A172 (cell line): ENCODE data around the gene CUL5. TPM values are rescaled to one million over a fixed set of nuclear protein-coding genes. Genes with fewer than 3 reads are reported as not detected.
"Not testable (repeated sequence)": the region's sequence is repeated elsewhere in the genome, so short reads cannot be mapped to it uniquely, and the experiment has no call there.

ENCODE experiments used
- DNase-seq: peaks from one replicate; pipeline ENCODE4 v3.0.0-alpha.2; 2015; ENCODE audit warnings: low spot score
- total RNA-seq: library from RNA; depleted of rRNA; stranded (reverse); fragments of >200 nt; shearing (Covaris generic); gene quantifications from 2 replicates; pipeline ENCODE4 v1.2.3, GENCODE V29; 2014

Gene CUL5
- total RNA-seq, 1 experiment from 2014 or later, result 34.3 TPM

DNA sequence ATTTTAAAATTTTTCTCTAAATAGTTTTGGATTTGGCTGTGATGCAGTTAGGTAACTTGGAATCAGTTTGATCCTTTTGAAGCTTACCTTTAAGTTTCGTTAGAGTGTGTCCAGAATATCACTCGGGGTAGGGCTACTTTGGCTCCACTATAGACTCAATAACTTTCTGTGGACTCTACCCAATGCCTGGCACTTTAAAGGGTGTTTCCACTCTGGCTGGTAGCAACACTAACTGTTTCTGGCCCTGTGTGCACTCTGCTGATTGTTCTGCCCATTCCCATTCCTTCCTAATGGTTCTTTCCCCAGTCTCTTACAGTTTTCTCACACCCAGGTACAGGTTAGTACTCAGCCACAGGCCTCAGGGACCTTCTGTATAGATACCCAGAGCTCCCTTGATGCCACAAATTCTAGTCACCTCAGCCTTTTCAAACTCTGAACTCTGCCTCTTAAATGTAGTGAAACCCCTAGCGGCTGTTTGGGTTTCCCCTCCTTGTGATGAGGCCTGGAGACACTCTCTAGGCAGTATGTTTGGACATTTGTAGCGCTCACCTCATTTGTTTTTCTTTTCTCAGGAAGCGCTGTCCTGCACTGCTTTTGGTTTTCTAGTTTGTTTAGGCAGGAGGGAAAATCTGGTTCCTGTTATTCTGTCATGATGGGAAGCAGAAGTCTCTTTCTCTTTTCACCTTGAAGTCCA is 16.8 kb downstream of the CUL5 start:
- DNase-seq, result no peak

- DNase-seq, result no peak
These were observed 18.4 kb downstream of the CUL5 start for GRCh38 chr11:108027057-108027456.

DNA sequence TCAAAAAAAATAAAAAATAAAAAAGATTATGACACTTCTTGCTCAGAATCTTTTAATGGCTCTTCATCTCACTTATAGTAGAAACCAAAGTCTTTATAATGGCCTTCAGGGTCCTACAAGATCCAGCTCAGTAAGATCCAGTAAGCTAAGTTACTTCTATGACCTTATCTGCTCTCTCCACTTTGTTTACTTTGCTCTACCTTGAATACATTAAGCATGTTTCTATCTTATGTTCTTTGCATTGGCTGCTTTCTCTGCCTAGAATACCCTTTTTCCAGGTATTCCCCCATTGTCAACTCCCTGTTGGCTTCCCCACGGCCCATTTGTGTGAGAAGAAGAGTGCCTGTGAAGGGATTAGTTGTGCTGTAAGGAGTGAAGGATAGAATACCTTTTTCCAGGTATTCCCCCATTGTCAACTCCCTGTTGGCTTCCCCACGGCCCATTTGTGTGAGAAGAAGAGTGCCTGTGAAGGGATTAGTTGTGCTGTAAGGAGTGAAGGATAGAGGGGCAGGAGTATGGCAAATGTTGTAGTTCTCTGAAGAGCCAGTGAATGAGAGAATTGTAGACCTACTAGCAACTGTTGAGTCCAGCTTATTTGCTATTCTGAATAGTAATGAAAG is 20.2 kb downstream of the CUL5 start:
- not testable (repeated sequence) for DNase-seq

DNA sequence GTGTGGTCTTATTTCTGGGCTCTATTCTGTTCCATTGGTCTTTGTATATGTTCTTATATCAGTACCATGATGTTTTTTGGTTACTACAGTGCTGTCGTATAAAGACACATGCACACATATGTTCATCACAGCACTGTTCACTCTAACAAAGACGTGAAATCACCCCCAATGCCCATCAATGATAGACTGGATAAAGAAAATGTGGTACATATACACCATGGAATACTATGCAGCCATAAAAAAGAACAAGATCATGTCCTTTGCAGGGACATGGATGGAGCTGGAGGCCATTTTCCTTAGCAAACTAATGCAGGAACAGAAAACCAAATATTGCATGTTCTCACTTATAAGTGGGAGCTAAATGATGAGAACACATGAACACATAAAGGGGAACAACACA is 22.9 kb downstream of the CUL5 start:
- DNase-seq, result not testable (repeated sequence)

DNA sequence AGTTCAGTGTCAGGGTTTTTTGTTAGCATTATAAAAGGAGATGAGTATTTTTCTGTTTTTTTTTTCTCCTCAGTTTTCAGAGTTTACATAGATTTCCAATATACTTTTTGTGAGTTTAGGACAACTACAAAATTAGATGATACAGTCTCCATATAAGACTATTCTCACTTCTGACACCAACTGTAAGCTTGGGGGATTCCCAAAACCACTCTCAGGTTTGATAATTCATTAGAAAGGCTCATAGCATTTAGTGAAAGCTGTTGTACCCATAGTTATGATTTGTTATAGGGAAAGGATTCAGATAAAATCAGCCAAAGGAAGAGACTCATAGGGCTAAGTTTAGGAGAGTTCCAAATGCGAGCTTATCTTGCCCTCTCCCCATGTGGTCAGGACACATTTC is 24.1 kb downstream of the CUL5 start:
- no peak for DNase-seq

DNA sequence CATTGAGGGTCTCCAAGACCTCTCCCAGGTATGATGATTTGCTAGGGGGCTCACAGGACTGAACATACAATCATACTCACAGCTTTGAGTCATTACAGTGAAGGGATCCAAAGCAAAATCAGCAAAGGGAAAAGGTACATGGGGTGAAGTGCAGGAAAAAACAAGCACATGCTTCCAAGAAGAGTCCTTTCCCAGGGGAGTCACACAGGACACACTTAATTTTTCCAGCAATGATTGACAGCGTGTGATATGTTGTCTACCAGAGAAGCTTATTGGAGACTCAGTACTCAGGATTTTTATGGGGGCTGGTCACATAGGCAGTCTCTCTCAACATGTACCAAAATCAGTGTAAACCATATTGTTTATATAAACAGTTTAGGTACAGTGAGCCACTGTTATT is 25.3 kb downstream of the CUL5 start:
- DNase-seq, result no peak

DNA sequence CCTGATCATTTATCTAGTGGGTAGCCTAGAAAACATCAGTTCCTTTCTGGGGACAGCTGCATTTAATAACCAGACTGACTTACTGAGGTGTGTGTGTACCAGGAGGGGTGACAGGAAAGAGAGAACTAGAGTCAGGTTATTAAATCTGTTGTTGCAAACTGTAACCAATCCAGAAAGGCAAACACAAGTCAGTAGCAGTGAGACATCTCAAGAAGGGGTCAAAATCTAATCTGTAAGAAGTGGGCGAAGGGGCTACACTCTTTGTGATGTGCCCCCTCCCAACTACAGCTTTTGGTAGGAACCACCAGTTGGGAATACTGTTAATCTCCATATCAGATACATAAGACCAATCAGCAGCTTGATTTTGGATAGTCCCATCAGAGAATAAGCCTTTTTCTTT is 26.3 kb downstream of the CUL5 start:
- DNase-seq, result no peak

DNA sequence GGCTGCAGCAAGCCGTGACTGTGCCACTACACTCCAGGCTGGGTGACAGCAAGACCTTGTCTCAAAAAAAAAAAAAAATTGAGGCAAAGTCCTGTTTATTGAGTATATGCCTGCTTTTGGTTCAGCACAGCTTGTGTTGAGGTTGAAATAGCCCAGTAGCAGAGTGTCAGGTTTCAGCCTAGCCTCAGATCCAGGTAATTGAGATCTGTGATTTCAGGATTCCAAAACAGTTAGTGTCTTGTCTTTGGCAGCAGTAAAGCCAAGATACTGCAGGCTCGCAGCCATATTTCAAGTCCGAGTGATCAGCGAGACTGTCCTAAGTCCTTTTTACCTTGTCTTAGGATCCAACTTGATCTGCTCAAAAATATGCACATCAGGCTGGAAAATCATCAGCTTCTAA is 27.0 kb downstream of the CUL5 start:
- no peak for DNase-seq

GRCh38 chr11:108037211-108037610 is 28.5 kb downstream of the CUL5 start:
- DNase-seq, result no peak

DNA sequence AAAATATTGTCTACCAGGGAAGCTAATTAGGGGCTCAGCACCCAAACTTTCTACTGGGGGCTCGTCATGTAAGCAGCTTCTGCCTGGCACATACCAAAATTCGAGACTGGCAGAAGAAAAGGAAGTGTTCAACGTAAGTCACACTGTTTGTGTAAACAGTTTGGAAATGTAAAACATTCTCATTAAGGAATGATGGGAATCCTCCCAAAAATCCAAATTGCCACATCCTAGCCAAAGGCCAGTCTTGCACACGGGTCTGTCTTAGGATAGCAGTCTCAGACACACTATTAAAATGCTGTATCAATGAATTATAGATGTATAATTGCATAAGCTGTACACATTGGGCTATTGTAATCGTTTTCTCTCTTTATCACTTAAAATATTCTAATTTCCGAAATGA is 28.9 kb downstream of the CUL5 start:
- DNase-seq, result no peak

- DNase-seq, result no peak
These were observed 39.6 kb downstream of the CUL5 start for GRCh38 chr11:108048269-108048668.

DNA sequence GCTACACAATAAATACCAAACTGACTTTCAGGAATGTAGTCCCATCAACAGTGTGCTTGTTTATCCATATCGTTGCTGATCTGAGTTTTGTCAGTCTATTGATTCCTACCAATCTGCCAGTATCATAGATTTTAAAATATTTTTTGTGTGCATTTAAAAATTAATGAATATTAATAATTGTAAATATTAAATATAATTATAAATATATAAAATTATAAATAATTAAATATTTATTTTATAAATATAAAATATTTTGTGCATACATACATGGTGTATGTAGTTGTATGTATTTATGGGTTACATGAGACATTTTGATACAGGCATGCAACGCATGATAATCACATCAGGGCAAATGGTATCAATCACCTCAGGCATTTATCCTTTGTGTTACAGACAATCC is 53.6 kb downstream of the CUL5 start:
- no peak for DNase-seq

GRCh38 chr11:108063410-108063809 is 54.7 kb downstream of the CUL5 start:
- DNase-seq, result no peak

DNA sequence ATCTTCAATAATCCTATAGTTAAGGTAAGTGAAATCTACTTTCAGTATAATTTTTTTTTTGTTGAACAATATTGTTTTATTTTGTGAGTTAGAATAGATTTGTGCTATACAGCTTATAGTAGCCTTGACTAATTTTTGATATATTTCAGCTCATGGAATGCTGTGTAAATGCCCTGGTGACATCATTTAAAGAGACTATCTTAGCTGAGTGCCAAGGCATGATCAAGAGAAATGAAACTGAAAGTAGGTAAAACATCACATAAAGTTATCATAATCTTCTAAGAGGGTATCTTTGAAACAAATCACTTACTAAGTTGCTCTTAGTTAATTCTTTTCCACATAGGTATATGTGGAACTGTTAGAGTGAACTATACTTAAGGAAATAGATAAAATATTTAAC is 61.2 kb downstream of the CUL5 start:
- DNase-seq, result no peak

DNA sequence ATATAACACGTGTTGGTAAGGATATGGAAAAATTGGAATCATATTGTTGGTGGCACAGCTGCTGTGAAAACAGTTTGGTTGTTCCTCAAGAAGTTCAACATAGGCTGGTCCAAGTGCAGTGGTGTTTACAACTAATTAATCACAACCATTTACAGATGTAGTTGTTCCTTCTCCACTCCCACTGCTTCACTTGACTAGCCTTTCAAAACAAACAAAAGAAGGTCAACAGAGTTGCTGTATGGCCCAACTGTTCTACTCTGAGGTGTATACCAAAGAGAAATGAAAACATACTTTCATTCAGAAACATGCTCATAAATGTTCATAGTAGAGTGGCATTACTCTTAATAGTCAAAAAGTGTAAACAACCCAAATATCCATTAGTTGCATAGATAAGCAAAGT is 76.1 kb downstream of the CUL5 start:
- DNase-seq, result no peak

- no peak for DNase-seq
These were observed 77.0 kb downstream of the CUL5 start for GRCh38 chr11:108085672-108086071.

DNA sequence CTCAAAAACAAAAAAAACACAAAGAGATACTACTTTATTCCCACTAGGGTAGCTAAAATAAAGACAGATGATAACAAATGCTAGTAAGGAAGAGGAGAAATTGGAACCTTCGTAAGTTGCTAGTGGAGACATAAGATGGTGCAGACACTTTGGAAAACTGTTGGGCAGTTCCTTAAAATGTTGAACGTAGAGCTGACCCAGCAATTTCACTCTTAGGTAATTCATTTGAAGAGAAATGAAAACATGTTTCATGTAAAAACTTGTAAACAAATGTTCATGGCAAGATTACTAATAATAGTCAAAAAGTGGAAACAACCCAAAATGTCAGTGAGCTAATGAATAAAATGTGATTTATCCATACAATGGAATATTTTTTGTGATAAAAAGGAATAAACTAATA is 83.4 kb downstream of the CUL5 start:
- no peak for DNase-seq

DNA sequence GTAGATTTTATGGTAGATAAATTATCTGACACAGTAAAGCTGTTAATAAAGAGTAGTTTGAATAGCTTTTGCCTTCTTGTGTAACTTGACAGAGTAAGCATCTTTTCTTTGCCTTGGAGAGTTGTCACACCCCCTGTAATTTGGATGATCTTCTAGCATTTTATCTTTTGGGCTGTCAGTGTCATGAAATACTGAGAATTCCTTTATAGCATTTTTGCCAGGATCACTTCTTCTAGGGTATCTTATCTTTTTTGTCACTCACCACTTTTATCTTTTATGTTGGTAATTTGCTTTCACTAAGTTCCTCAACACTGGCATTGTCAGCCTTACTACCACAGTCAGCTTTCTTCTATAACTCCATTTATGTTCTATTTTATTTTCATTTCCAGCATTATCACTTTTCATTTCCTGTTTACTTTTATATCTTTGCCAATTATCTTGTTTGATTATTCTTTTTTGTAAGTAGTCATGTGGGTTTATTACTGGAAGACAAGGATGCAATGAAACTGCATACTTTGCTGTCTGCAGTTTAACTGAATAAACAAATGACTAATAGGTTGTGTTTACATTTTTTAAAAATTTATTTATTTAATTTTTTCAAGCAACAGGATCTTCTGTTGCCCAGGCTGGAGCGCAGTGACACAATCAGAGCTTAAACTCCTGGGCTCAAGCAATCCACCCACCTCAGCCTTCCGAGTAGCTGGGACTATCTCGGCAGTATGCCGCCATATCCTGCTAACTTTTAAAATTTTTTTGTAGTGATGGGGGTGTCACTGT is 84.6 kb downstream of the CUL5 start:
- DNase-seq, result no peak

DNA sequence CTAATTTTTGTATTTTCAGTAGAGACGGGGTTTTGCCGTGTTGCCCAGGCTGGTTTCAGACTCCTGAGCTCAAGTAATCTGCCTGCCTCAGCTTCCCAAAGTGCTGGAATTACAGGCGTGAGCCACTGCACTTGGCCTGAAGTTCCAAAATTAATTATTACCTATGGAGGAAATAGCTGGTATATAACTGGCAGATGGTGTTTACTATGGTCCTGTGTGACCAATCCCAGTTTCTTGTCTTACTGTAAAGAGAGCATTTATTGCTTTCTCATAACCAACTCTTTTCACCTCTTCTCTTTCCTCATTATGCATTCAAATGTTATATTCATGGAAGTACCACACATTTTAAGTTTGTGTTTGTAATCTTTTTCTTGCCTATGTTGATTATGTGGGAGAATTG is 88.5 kb downstream of the CUL5 start:
- no peak for DNase-seq

- DNase-seq, result no peak
These were observed 92.5 kb downstream of the CUL5 start for GRCh38 chr11:108101090-108101775.

DNA sequence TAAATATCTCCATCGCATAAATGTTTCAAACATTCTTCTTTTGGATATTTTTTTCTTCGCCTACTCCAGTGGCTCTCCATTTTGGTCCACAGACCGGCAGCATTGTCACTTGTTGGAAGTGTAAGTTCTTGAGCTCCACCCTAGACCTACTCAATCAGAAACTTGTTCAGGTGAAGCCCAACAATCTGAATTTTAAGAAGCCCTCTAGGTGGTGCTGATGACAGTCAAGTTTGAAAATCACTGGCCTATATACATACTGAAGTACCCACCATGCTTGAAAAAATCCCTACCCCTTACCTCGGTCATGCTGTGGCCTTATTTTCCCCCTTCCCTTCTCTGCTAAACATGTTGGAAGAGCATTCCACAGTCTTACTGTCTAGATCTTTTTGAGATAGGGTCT is 102.4 kb downstream of the CUL5 start:
- no peak for DNase-seq

DNA sequence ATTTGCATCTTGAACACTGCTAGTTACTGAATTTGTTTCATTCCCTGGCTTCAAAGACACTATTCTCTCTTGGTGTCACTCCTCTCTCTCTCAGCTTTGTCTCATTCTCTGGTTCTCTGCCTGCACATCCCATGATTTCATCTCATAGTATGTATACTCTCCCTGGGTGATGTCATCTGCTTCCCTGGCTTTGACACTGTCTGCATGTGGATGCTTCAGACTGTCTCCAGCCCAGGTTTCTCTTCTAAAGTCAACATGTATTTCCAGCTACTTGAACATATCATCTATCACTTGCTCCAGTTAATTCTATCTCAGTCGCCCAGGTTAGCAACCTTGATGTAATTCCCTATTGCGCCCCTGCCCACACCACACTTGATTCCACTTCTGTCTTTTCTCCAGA is 103.4 kb downstream of the CUL5 start:
- no peak for DNase-seq
